ENCODE results near the gene NAB1. TPM values are rescaled to one million over a fixed set of nuclear protein-coding genes. Genes with fewer than 3 reads are reported as not detected.
"Not testable (repeated sequence)": the region's sequence is repeated elsewhere in the genome, so short reads cannot be mapped to it uniquely, and the experiment has no call there.

NAB1 gene
- total RNA-seq, 4 donors from 2014 or later, result 34.3 to 63.9 (median 38.4) TPM

DNA sequence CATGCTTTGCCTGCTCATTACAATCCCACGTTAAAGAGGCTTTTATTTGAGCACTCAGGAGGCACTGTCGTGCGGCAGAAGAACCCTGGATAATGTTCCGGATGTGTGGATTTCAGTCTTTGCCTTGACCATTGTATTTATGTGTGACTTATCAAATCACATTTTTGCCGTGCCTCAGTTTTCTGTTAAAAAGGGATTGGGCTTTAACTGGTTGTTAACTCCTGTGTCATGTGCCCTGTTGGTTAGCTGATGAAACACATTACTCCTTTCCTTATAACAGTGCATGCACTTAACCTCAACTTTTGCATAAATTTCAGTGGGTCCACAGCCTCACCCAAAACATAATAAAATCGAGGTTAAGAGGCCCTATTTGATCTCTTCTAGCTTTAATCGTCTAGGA, 52.7 kb downstream of the NAB1 start:
- Histone ChIP-seq H3K4me3 (no peak overlapping the region), H3K27ac (no peak overlapping the region), H3K9me3 (no peaks in the 10 kb centered on the region), H3K27me3 (no peaks in the 10 kb centered on the region), H3K36me3 (no peaks in the 10 kb centered on the region), H3K4me1 (no peaks in the 10 kb centered on the region)
- intact Hi-C loops (cut with DNase I; ENCODE audit: low total_unique reads), result no loop called here
- DNase-seq, result no peak
- 62 to 67% methylated on average over 4 to 7 of the region's 7 CpGs for WGBS, 2 donors (ENCODE audit: low coverage in 1 of 2)
- TF ChIP-seq POLR2A (IDR thresholded peaks at IDR 0.05) (no peak), CTCF (IDR thresholded peaks at IDR 0.05) (no peak), POLR2AphosphoS5 (IDR thresholded peaks at IDR 0.05) (no peak), EP300 (IDR thresholded peaks at IDR 0.05; ENCODE audit: low read depth) (no peak)
- in situ Hi-C loops (cut with MboI; ENCODE audit: low pct_ligation_motif_present in 1 of 4, low pct_unique_long_range_greater_than_20kb in 1 of 4, low sequenced_read_pairs in 3 of 4), result no loop called here

- intact Hi-C loops (cut with DNase I; ENCODE audit: low total_unique reads), result no loop called here
- no peaks in the 10 kb centered on the region for H3K36me3 ChIP-seq
- in situ Hi-C loops (cut with MboI; ENCODE audit: low pct_ligation_motif_present in 1 of 4, low pct_unique_long_range_greater_than_20kb in 1 of 4, low sequenced_read_pairs in 3 of 4), result no loop called here
- no peaks in the 10 kb centered on the region for H3K4me1 ChIP-seq
- TF ChIP-seq POLR2AphosphoS5 (IDR thresholded peaks at IDR 0.05), result no peak
- no peak for DNase-seq
- H3K27ac ChIP-seq, result no peak overlapping the region
- 92% methylated on average over 6 of the region's 6 CpGs; no CpG with 5 or more reads in 1 of the 2 donors for WGBS, 2 donors (ENCODE audit: low coverage in 1 of 2)
- H3K9me3 ChIP-seq, result no peaks in the 10 kb centered on the region
- H3K4me3 ChIP-seq, result no peak overlapping the region
- no peaks in the 10 kb centered on the region for H3K27me3 ChIP-seq
These were observed 56.4 kb downstream of the NAB1 start for GRCh38 chr2:190705280-190705679.

DNA sequence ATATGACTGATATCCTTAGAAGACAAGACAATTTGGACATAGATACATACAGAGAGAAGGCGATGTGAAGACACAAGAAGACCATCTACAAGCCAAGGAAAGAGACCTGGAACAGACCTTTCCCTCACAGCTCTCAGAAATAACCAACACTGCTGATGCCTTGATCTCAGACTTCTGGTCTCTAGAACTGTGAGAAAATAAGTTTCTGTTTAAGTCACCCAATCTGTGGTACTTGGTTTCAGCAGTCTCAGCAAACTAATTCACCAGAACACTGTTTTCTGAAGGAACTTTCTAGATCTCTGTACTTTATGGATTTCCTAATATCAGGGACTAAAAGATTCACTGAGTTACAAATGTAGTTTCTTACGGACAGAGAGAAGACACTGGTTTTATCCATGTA, 58.8 kb downstream of the NAB1 start:
- in situ Hi-C loops (cut with MboI; ENCODE audit: low pct_ligation_motif_present in 1 of 4, low pct_unique_long_range_greater_than_20kb in 1 of 4, low sequenced_read_pairs in 3 of 4) (no loop called here), intact Hi-C loops (cut with DNase I; ENCODE audit: low total_unique reads) (no loop called here)
- no peaks in the 10 kb centered on the region for H3K27me3 ChIP-seq
- H3K27ac ChIP-seq, result no peak overlapping the region
- TF ChIP-seq POLR2AphosphoS5 (IDR thresholded peaks at IDR 0.05) (no peak), CTCF (IDR thresholded peaks at IDR 0.05) (no peak), POLR2A (IDR thresholded peaks at IDR 0.05) (no peak), EP300 (IDR thresholded peaks at IDR 0.05; ENCODE audit: low read depth) (no peak)
- 90 to 100% methylated on average over 2 of the region's 2 CpGs for WGBS, 2 donors (ENCODE audit: low coverage in 1 of 2)
- DNase-seq, result no peak
- no peaks in the 10 kb centered on the region for H3K4me1 ChIP-seq
- H3K9me3 ChIP-seq, result no peaks in the 10 kb centered on the region
- no peak overlapping the region for H3K4me3 ChIP-seq
- no peaks in the 10 kb centered on the region for H3K36me3 ChIP-seq

- H3K4me3 ChIP-seq; intact Hi-C loops (cut with DNase I; ENCODE audit: low total_unique reads); H3K27me3 ChIP-seq; H3K36me3 ChIP-seq; H3K4me1 ChIP-seq; H3K27ac ChIP-seq; H3K9me3 ChIP-seq; in situ Hi-C loops (cut with MboI; ENCODE audit: low pct_ligation_motif_present in 1 of 4, low pct_unique_long_range_greater_than_20kb in 1 of 4, low sequenced_read_pairs in 3 of 4); DNase-seq: not testable (repeated sequence)
These were observed 59.8 kb downstream of the NAB1 start for GRCh38 chr2:190708650-190709049.

- no peaks in the 10 kb centered on the region for H3K27me3 ChIP-seq
- in situ Hi-C loops (cut with MboI; ENCODE audit: low pct_ligation_motif_present in 1 of 4, low pct_unique_long_range_greater_than_20kb in 1 of 4, low sequenced_read_pairs in 3 of 4), result no loop called here
- H3K9me3 ChIP-seq, result no peaks in the 10 kb centered on the region
- intact Hi-C loops (cut with DNase I; ENCODE audit: low total_unique reads), result no loop called here
- 88 to 100% methylated on average over 1 to 4 of the region's 4 CpGs for WGBS, 2 donors (ENCODE audit: low coverage in 1 of 2)
- no peaks in the 10 kb centered on the region for H3K4me1 ChIP-seq
- no peak overlapping the region for H3K4me3 ChIP-seq
- DNase-seq, result no peak
- no peaks in the 10 kb centered on the region for H3K36me3 ChIP-seq
- TF ChIP-seq CTCF (IDR thresholded peaks at IDR 0.05) (no peak), EP300 (IDR thresholded peaks at IDR 0.05; ENCODE audit: low read depth) (no peak), POLR2A (IDR thresholded peaks at IDR 0.05) (no peak)
- no peak overlapping the region for H3K27ac ChIP-seq
These were observed 62.2 kb downstream of the NAB1 start for GRCh38 chr2:190711069-190711468.

Measured in transverse colon (tissue), 4 donors.